H1 (cell line): ENCODE data around the gene DEPP1. TPM values are rescaled to one million over a fixed set of nuclear protein-coding genes. Genes with fewer than 3 reads are reported as not detected.

Source experiments
- EP300 ChIP-seq, 2 experiments: IDR thresholded peaks; 1 replicate in 1 of 2; 2 replicates in 1 of 2; pipeline ENCODE4 v1.6.1; 2011 to 2012; ENCODE audit warnings: low read depth in 2 of 2, low read length in 2 of 2, mild to moderate bottlenecking in 2 of 2, borderline replicate concordance in 1 of 2, inconsistent platforms in 1 of 2, moderate library complexity in 1 of 2
- FOSL1 ChIP-seq: IDR thresholded peaks from 2 replicates; pipeline ENCODE4 v1.6.1; 2011; ENCODE audit warnings: mild to moderate bottlenecking, low read depth, low read length, moderate library complexity; ENCODE audit not compliant: insufficient read depth
- polyA plus RNA-seq, 7 experiments: library from polyadenylated mRNA; depleted of rRNA in 3 of 7; stranded (reverse) in 5 of 7; unstranded in 2 of 7; fragments of >200 nt in 5 of 7; fragments of 200-250 nt in 2 of 7; gene quantifications; 1 replicate in 5 of 7; 2 replicates in 1 of 7; 4 replicates in 1 of 7; pipeline versions ENCODE4 v1.2.1 to v1.2.3, GENCODE V29; 2011 to 2013; ENCODE audit warnings: missing spikeins in 2 of 7, mixed read lengths in 2 of 7
- total RNA-seq: library from RNA; stranded (reverse); fragmentation: NEBNext Ultra II Directional; extraction: Animal tissue kit (Norgen Biotek cat#: 25700); gene quantifications from 2 replicates; pipeline ENCODE4 v1.2.1, GENCODE V29; 2021

Gene DEPP1
- total and polyA plus RNA-seq, 2 of the 8 experiments (the other 6 are each of a cell fraction or from before 2014, with no cell fraction given): 0.67 to 4.5 TPM

DNA sequence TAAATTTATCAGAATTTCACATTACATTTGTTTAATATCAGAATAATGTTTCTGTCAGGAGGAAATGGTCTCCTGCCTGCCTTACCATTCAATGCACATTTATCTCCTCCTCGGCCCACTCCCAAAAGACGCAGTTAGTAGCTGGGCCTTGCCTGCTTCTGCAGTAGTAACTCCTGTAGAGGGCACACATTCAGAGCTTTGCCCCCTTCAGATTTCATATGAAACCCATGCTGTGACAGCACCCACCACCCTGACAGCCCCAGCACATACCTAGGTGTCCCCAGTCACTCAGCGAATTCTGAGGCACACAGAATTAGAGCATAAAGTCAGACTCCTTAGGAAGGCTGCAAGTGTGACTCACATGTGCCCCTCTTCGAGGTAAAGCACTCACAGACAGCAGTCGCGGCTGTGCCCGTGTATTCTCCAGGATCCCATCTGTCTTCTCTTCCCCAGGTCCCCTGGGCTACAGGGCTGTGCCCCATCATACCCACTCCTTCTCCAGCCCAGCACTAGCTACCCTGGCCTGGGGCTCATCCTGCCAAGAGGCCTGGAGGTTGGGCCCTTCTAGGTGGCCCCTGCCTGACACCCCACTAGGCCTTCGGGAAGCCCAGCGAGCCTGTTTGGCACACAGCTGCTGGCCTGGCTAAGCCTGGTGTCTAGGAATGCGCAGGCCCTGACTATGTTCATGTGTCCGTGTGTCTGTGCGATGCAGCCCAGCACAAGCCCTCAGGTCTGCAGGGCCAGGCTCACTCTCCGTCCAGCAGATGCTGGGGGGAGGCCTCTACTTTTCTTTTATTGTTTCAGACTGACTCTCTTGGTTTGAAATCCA is 4.7 kb upstream of the DEPP1 start (continued):
- TF ChIP-seq FOSL1 (no peak), EP300 (IDR thresholded peaks at IDR 0.05; ENCODE audit: borderline replicate concordance in 1 of 2, low read depth in 2 of 2, low read length in 2 of 2) (no peak)
